HL-60/S4 (cell line): ENCODE measurements around the gene BCCIP.

ENCODE experiments used
- in situ Hi-C: fragments of 300-500 bp; cut with MboI; formaldehyde crosslinking; loops from 2 replicates; pipeline ENCODE4 v1.14.3; 2022; ENCODE audit warnings: low sequenced_read_pairs

BCCIP gene

DNA sequence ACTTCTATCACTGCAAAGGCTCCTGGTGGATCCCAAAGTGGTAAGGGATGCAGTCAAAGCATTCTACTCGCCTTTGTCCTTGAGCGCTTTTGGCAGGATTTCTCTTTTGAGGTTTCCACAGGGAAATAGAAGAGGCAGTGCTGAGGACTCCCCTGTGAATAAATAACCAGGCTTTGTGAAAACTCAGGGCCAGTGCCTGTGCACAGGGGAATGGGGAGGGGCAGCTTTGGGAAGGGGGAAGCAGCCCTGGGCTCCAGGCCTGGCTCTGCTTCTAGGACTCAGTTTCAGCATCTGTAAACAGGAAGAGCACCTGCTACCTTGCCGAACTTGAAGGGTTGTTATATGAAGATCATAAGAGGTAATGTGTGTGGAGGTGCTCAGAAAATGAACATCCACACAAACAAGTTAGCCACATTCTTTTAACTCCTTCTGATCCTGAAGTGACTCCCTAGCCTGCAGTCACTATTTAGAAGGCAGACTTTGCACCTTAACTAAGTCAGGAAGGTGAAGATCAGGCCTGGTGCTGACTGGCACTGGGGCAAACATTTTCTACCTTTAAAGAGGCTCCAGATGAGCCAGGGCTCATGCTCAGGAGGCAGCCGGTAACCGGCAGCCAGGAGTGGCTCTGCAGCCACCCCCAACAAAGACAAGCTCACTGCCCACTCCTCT, 25.2 kb upstream of the BCCIP start:
- in situ Hi-C loops: no loop called here

GRCh38 chr10:125799451-125800182, 23.7 kb upstream of the BCCIP start:
- in situ Hi-C loops: no loop called here

GRCh38 chr10:125801574-125801973, 21.8 kb upstream of the BCCIP start:
- in situ Hi-C loops: no loop called here

- in situ Hi-C loops: no loop called here
These were observed 21.2 kb upstream of the BCCIP start for GRCh38 chr10:125802131-125802530.

GRCh38 chr10:125802739-125803138, 20.6 kb upstream of the BCCIP start:
- in situ Hi-C loops: no loop called here

DNA sequence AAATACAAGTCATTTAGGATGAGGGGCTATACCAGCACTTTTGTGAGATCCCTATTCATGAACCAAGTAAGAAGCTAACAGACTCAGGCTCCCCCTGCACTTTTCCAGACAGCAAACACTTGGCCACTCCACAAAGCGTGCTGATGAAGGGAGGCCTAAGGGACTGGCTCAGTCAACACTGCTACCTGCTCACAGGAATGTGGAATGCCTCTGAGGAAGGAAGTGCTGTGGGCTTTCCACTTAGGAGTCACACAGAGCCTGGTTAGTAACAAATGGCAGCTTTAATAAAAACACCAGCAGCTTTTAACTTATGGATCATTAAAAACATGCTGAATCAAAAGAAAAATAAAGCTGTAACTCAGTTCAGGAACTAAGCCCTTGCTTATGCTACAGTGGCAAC, 15.3 kb upstream of the BCCIP start:
- in situ Hi-C loops: no loop called here

- in situ Hi-C loops: no loop called here
These were observed 12.1 kb upstream of the BCCIP start for GRCh38 chr10:125811251-125811650.

DNA sequence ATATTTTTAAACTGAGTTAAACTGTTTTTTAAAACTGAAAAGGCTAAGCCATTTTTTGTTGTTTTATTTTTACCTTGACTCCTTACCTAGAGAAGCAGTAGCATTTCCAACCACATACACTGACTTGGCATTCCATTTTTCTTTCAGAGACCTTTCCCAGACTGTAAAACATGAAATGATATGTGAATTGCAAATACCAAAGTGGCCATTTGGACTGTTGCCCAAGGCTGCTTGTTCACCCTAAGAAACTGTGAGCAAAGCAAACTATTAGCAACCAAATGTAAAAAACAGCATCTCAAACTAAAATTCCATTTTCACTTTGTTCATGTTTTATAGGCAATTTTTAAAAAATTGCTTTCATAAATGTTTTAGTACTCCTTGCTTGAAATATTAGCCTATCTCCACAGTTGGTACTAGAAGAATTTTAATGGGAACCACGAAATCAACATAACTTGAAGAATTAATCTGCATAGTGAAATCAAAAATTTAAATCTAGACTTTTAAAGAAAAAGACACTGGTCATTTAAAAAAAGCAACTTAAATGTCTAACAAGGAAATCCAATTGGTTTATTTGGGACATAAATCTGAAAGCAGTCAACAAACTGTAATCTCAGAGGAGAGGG, 11.1 kb upstream of the BCCIP start:
- in situ Hi-C loops: no loop called here

DNA sequence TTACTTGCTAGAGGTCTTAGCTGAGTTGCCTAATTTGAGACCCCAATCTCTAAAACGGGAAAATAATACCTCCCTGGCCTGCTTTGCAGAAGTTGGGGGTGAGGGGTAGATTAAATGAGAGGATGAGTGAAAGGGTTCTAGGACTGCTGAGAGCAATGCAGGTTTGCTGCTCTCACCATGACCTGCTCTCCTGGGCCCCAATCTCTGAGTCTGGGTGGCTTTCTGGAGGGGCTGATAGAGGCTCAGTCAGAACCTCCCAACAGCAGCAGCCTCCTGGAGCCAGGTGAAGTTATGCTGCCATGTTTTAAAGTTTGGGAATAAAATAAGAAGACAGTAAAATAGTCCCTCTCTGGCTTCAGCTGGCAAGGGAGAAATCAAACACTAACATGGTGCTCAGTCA, 7.6 kb upstream of the BCCIP start:
- in situ Hi-C loops: no loop called here

DNA sequence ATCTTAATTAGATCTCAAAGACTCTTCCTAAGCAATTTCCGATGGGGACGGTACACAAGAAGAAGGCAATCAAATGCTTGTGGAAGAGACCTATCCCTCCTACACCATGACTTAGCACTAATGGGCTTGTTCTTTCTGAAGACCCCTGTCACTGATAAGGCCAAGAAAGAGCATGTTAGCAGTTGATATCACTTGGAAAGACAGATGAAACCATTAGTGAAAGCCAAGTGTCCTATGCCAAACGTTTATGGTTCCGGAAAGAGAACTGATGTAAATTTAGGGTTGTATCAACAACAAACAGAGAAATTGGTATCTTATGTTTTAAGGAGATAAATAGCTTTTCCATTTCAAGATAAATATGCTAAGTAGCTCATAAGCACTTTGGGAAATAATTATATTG, 6.8 kb upstream of the BCCIP start:
- in situ Hi-C loops: no loop called here

GRCh38 chr10:125817337-125817946, 5.9 kb upstream of the BCCIP start:
- in situ Hi-C loops: no loop called here

DNA sequence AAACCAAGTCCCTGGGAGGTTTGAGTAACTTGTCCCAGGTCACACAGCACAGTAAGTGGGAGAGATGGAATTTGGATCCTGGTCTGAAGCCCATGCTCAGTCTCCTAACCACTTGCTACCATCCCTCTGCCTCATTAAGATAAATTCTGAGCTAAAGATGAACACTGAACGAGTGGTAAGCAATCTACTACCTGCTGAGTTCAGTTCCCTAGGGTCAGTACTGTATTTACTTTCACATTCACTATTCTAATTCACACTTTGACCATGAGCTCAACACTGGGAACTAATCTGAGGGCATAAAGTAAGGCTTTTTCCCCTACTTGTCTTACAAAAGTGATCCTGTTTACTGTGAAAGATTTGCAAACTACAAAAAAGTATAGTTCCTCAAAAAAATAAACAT, 2.6 kb upstream of the BCCIP start:
- in situ Hi-C loops: no loop called here

DNA sequence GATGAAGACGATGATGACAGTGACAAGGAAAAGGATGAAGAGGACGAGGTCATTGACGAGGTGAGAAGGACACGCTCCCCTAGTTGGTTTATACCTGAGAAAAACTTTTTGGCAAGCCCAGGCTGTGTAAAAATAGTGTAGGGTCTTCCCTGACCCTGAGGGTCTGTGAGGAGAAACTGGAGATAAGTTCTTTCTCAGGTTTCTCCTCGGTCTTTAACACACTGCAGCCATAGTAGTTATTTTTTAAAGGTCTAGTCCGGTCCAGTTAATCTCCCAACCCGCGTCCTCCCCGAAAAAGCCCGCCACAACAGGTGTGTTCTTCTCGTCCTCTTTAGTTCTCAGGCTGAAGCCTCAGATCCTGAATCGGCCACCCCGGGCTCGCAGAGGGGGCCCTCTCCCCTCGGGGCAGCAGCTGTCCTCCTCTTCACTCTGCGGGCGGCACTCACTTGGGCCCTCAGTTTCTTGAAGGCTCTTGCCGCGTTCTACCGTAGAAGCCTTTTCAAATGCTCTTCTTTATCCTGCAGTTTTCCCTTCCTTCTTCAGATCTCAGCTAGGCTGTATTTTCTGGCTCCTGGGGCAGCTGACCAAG, 411 bp downstream of the BCCIP start:
- in situ Hi-C loops: no loop called here

DNA sequence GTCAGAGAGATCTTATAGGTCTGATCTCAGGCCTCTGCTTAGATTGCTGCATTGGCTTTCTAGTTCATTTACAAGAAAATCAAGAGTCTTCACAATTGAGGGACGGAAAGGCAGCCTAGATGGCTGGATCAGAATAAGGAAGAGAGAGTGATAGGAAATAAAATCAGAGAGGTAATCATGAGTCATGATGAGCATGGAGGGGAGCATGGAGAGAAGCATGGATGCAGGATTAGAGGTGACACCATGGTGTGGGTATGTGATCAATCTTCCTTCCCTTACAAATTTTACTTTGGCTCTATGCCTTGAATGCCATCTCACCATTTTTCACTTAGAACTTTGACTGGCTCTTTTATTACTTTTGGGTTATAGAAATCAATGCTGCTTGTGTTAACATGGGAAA, 1.4 kb downstream of the BCCIP start:
- in situ Hi-C loops: no loop called here

DNA sequence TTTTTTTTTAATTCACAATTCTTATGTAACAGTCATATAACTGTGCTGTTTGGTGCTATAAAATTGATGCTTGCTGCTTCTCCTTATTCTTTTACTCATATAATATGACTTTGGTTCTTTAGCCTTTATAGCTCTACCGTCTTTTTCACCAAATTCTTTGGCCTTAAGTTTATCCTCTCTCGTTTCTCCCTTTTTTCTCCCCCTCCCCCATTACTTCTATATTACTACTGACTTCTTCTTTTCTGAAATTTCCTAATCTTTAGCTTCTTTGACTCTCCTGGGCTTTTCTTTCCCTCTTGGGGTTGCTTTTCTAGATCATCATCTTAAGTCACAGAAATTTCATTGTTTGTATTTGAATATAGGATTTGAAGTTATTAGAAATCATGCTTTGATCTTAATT, 3.8 kb downstream of the BCCIP start:
- in situ Hi-C loops: no loop called here

DNA sequence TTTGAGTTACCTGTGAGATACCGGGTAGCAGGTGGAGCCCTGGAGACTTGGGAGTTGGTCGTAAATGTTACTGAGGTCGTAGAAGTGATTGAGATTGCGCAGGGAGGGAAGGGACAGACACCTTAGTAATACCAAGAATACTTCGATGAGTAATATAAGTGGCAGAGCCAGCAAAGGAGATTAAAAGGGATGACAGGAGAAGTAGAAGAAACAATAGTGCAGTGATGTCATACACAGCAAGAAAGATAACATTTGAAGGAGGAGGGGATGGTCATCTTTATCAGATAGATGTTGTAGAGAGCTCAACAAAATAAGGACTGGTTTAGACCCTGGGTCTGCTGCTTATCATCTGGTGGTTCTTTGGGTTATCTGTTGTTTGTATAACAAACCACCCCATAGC, 5.0 kb downstream of the BCCIP start:
- in situ Hi-C loops: no loop called here

DNA sequence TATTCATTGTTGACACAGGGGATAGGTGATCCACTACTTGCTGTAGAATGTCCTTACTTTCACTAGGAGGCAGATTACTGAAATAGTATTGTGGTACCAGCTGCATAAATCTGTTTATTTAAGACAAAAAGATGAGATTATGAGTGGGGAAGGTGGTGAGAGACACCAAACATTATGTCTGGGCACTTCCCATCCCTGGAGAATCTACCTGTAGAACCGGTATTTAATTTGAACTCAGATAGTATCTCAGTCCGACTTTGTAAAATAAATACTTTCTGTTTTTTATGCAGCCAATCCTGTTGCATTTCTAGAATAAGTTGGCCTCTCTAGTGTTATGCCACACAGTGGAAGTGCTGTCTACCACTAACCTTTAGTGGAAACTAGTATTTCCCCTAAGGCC, 13.4 kb downstream of the BCCIP start:
- in situ Hi-C loops: no loop called here

GRCh38 chr10:125838802-125839575, 15.6 kb downstream of the BCCIP start:
- in situ Hi-C loops: no loop called here

- in situ Hi-C loops: no loop called here
These were observed 17.1 kb downstream of the BCCIP start for GRCh38 chr10:125840406-125840805.

DNA sequence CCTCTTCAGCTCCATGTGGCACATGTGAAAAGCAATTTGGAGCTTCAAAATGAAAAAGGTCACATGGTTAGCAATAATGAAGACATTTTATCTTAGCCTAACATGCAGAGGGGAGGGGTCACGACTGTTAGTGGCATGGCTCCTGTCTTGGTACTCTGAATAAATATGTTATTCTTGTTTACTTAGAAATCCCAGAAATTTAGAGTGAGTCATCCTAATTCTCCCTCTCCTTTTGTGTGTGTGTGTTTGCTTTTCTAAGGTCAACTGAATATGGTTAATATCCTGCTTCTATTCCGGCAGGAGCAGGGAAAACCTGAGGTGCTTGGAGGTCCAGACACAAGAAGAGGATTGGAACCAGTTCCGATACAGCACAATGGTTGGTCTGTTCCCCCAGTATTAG, 17.6 kb downstream of the BCCIP start:
- in situ Hi-C loops: no loop called here
